HepG2 (cell line): Measurements from ENCODE around the gene TUBB3. TPM values are rescaled to one million over a fixed set of nuclear protein-coding genes. Genes with fewer than 3 reads are reported as not detected.

ENCODE experiments used
- BCLAF1 ChIP-seq: fragments of 450-650 bp; IDR thresholded peaks from 2 replicates; pipeline ENCODE4 v1.6.1; 2017; ENCODE audit warnings: mild to moderate bottlenecking
- FOXP4 ChIP-seq: sonication (generic); formaldehyde crosslinking; IDR thresholded peaks from 2 replicates; pipeline ENCODE4 v1.4.0; 2020; ENCODE audit warnings: missing genetic modification reagents
- GPN1 ChIP-seq: sonication (generic); formaldehyde crosslinking; IDR thresholded peaks from 2 replicates; pipeline ENCODE4 v1.5.1; 2020; ENCODE audit warnings: missing genetic modification reagents, borderline replicate concordance
- KDM2A ChIP-seq: sonication (generic); formaldehyde crosslinking; IDR thresholded peaks from 2 replicates; pipeline ENCODE4 v1.4.0; 2020; ENCODE audit warnings: low read depth, missing genetic modification reagents, borderline replicate concordance
- KDM5B ChIP-seq: sonication (generic); formaldehyde crosslinking; IDR thresholded peaks from 2 replicates; pipeline ENCODE4 v1.4.0; 2020; ENCODE audit warnings: missing genetic modification reagents, mild to moderate bottlenecking, borderline replicate concordance
- KLF6 ChIP-seq: IDR thresholded peaks from 2 replicates; pipeline ENCODE4 v1.8.0; 2016; ENCODE audit warnings: missing biosample characterization, missing genetic modification reagents
- MED1 ChIP-seq: sonication (generic); formaldehyde crosslinking; IDR thresholded peaks from 2 replicates; pipeline ENCODE4 v1.4.0; 2020; ENCODE audit warnings: missing genetic modification reagents
- NFKB2 ChIP-seq: sonication (generic); formaldehyde crosslinking; IDR thresholded peaks from 2 replicates; pipeline ENCODE4 v1.4.0; 2020; ENCODE audit warnings: missing genetic modification reagents, borderline replicate concordance
- NFYB ChIP-seq: sonication (generic); formaldehyde crosslinking; IDR thresholded peaks from 2 replicates; pipeline ENCODE4 v1.4.0; 2020; ENCODE audit warnings: missing genetic modification reagents
- SALL2 ChIP-seq: sonication (generic); formaldehyde crosslinking; IDR thresholded peaks from 2 replicates; pipeline ENCODE4 v1.8.1; 2023; ENCODE audit warnings: mild to moderate bottlenecking, missing genetic modification reagents, inconsistent platforms
- SMARCC2 ChIP-seq: fragments of 450-650 bp; IDR thresholded peaks from 2 replicates; pipeline ENCODE4 v1.6.1; 2017; ENCODE audit warnings: antibody characterized with exemption, mild to moderate bottlenecking
- SNAPC5 ChIP-seq: sonication (generic); formaldehyde crosslinking; IDR thresholded peaks from 2 replicates; pipeline ENCODE4 v1.8.1; 2023; ENCODE audit warnings: mild to moderate bottlenecking, missing genetic modification reagents, borderline replicate concordance
- WIZ ChIP-seq: sonication (generic); formaldehyde crosslinking; IDR thresholded peaks from 2 replicates; pipeline ENCODE4 v1.5.1; 2020; ENCODE audit warnings: mild to moderate bottlenecking, missing genetic modification reagents
- ZIK1 ChIP-seq: sonication (generic); formaldehyde crosslinking; IDR thresholded peaks from 2 replicates; pipeline ENCODE4 v1.5.0; 2020; ENCODE audit warnings: mild to moderate bottlenecking, low read depth, missing genetic modification reagents, borderline replicate concordance
- ZNF224 ChIP-seq: sonication (generic); formaldehyde crosslinking; IDR thresholded peaks from 2 replicates; pipeline ENCODE4 v1.5.0; 2020; ENCODE audit warnings: mild to moderate bottlenecking, missing genetic modification reagents
- ZNF329 ChIP-seq: sonication (generic); formaldehyde crosslinking; IDR thresholded peaks from 2 replicates; pipeline ENCODE4 v1.9.0; 2021; ENCODE audit warnings: low read depth, mild to moderate bottlenecking, missing genetic modification reagents
- ZNF367 ChIP-seq: sonication (generic); formaldehyde crosslinking; IDR thresholded peaks from 2 replicates; pipeline ENCODE4 v1.4.0; 2020; ENCODE audit warnings: missing genetic modification reagents, borderline replicate concordance
- ZNF570 ChIP-seq: sonication (generic); formaldehyde crosslinking; IDR thresholded peaks from 2 replicates; pipeline ENCODE4 v1.4.0; 2020; ENCODE audit warnings: mild to moderate bottlenecking, missing genetic modification reagents, borderline replicate concordance
- ZNF800 ChIP-seq: sonication (generic); formaldehyde crosslinking; IDR thresholded peaks from 2 replicates; pipeline ENCODE4 v1.4.0; 2020; ENCODE audit warnings: missing genetic modification reagents
- polyA plus RNA-seq, 8 experiments: library from polyadenylated mRNA; depleted of rRNA in 3 of 8; stranded (reverse) in 7 of 8; unstranded in 1 of 8; fragments of >200 nt; fragmentation: Illumina TruSeq in 4 of 8; extraction: Trizol in 4 of 8; gene quantifications; 2 replicates each; pipeline versions ENCODE4 v1.2.1 to v1.2.3, GENCODE V29; 2011 to 2016; ENCODE audit warnings: low read depth in 4 of 8, missing spikeins in 1 of 8, mixed read lengths in 1 of 8; ENCODE audit not compliant: insufficient read depth in 1 of 8
- total RNA-seq, 5 experiments: library from RNA; depleted of rRNA; stranded (reverse); fragments of >200 nt; fragmentation: Illumina TruSeq; extraction: Trizol; gene quantifications; 2 replicates each; pipeline ENCODE4 v1.2.3, GENCODE V29; 2016; ENCODE audit warnings: low read depth in 1 of 5
- TF ChIP-seq, protein P1 (sequence below): sonication (generic); formaldehyde crosslinking; IDR thresholded peaks from 2 replicates; pipeline ENCODE4 v1.4.0; 2020; ENCODE audit warnings: low read depth, mild to moderate bottlenecking, missing genetic modification reagents

Gene TUBB3
- total and polyA plus RNA-seq, 2 of the 13 experiments (the other 11 are each of a cell fraction or from before 2014, with no cell fraction given): 110 to 185 TPM

GRCh38 chr16:89918453-89919347 is 4.4 kb upstream of the TUBB3 start, which contains the start of gene MC1R (continued):
- no peak for TF ChIP-seq BCLAF1
- peak; percentile 77 for TF ChIP-seq KDM2A (CRISPR knock-in tag)
- TF ChIP-seq ZNF329 (CRISPR knock-in tag): no peak; the same call in 1 of the 2 replicates
- TF ChIP-seq, protein P1, sequence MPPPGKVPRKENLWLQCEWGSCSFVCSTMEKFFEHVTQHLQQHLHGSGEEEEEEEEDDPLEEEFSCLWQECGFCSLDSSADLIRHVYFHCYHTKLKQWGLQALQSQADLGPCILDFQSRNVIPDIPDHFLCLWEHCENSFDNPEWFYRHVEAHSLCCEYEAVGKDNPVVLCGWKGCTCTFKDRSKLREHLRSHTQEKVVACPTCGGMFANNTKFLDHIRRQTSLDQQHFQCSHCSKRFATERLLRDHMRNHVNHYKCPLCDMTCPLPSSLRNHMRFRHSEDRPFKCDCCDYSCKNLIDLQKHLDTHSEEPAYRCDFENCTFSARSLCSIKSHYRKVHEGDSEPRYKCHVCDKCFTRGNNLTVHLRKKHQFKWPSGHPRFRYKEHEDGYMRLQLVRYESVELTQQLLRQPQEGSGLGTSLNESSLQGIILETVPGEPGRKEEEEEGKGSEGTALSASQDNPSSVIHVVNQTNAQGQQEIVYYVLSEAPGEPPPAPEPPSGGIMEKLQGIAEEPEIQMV: no peak; the same call in none of the 2 replicates
- TF ChIP-seq KDM5B (CRISPR knock-in tag): no peak; the same call in 1 of the 2 replicates
- peak; percentile 81; the same call in 1 of the 2 replicates for TF ChIP-seq NFKB2 (CRISPR knock-in tag)
- TF ChIP-seq SALL2 (CRISPR knock-in tag): peak; percentile 29; the same call in 1 of the 2 replicates
- TF ChIP-seq GPN1 (CRISPR knock-in tag): 0 out of 2 replicates have a peak, but pooled peaks have one; percentile 31
- TF ChIP-seq FOXP4 (CRISPR knock-in tag): peak; percentile 59
- peak; percentile 59; the same call in 1 of the 2 replicates for TF ChIP-seq KLF6 (CRISPR knock-in tag)
- no peak; the same call in 1 of the 2 replicates for TF ChIP-seq ZNF800
- TF ChIP-seq MED1: peak; percentile 88
- no peak; the same call in 1 of the 2 replicates for TF ChIP-seq WIZ (CRISPR knock-in tag)
- no peak for TF ChIP-seq SMARCC2
- TF ChIP-seq NFYB (CRISPR knock-in tag): 0 out of 2 replicates have a peak, but pooled peaks have one; percentile 23
- TF ChIP-seq ZNF570 (CRISPR knock-in tag): no peak
- peak; percentile 96 for TF ChIP-seq ZIK1 (CRISPR knock-in tag)
- TF ChIP-seq ZNF224 (CRISPR knock-in tag): peak; percentile 7
- TF ChIP-seq SNAPC5 (CRISPR knock-in tag): no peak
- no peak for TF ChIP-seq ZNF367 (CRISPR knock-in tag)
